ENCODE data around the gene RALBP1.

The RALBP1 gene

GRCh38 chr18:9513971-9514512, 38.7 kb downstream of the RALBP1 start:
- Histone ChIP-seq H3K9ac (no peak overlapping the region), H2AFZ (no peak overlapping the region), H3K36me3 (ENCODE audit: control insufficient read depth, insufficient read depth, low read length) (peaks cover 5% of the 10 kb centered on the region), H3K27ac (no peak overlapping the region), H3K9me3 (ENCODE audit: control insufficient read depth, low read length) (no peaks in the 10 kb centered on the region), H3K79me2 (peaks cover 5% of the 10 kb centered on the region), H3K4me3 (ENCODE audit: low read depth, low read length) (no peak overlapping the region), H3K4me1 (no peaks in the 10 kb centered on the region), H3K27me3 (ENCODE audit: control insufficient read depth, insufficient read depth, low read length) (no peaks in the 10 kb centered on the region), H3K4me2 (ENCODE audit: low read length) (no peak overlapping the region)
- no peak for TF ChIP-seq CTCF (IDR thresholded peaks at IDR 0.05)

GRCh38 chr18:9516437-9517064, 41.2 kb downstream of the RALBP1 start:
- no peak overlapping the region for H3K27ac ChIP-seq

GRCh38 chr18:9517869-9518268, 42.6 kb downstream of the RALBP1 start:
- Histone ChIP-seq H3K9ac (no peak overlapping the region), H3K27ac (no peak overlapping the region)

More at GRCh38 chr18:9516437-9517064, 41.2 kb downstream of the RALBP1 start:
- Histone ChIP-seq H3K36me3 (ENCODE audit: control insufficient read depth, insufficient read depth, low read length) (peaks cover 5% of the 10 kb centered on the region), H3K9ac (no peak overlapping the region), H3K79me2 (peaks cover 4% of the 10 kb centered on the region), H3K27me3 (ENCODE audit: control insufficient read depth, insufficient read depth, low read length) (no peaks in the 10 kb centered on the region), H2AFZ (no peak overlapping the region), H3K4me3 (ENCODE audit: low read depth, low read length) (no peak overlapping the region), H3K4me2 (ENCODE audit: low read length) (no peak overlapping the region), H3K4me1 (no peaks in the 10 kb centered on the region), H3K9me3 (ENCODE audit: control insufficient read depth, low read length) (no peaks in the 10 kb centered on the region)
- TF ChIP-seq CTCF (IDR thresholded peaks at IDR 0.05): peak; percentile 95

GRCh38 chr18:9519399-9519798, 44.1 kb downstream of the RALBP1 start:
- no peak overlapping the region for H3K4me2 ChIP-seq (ENCODE audit: low read length)
- no peaks in the 10 kb centered on the region for H3K4me1 ChIP-seq
- no peak overlapping the region for H3K4me3 ChIP-seq (ENCODE audit: low read depth, low read length)
- no peak overlapping the region for H3K9ac ChIP-seq
- no peaks in the 10 kb centered on the region for H3K9me3 ChIP-seq (ENCODE audit: control insufficient read depth, low read length)
- H3K27me3 ChIP-seq (ENCODE audit: control insufficient read depth, insufficient read depth, low read length): no peaks in the 10 kb centered on the region
- no peak for TF ChIP-seq CTCF (IDR thresholded peaks at IDR 0.05)
- H2AFZ ChIP-seq: no peak overlapping the region
- peaks cover 17% of the 10 kb centered on the region for H3K79me2 ChIP-seq
- no peak overlapping the region for H3K27ac ChIP-seq
- H3K36me3 ChIP-seq (ENCODE audit: control insufficient read depth, insufficient read depth, low read length): peaks cover 5% of the 10 kb centered on the region

More at GRCh38 chr18:9517869-9518268, 42.6 kb downstream of the RALBP1 start:
- Histone ChIP-seq H3K4me2 (ENCODE audit: low read length) (no peak overlapping the region), H3K36me3 (ENCODE audit: control insufficient read depth, insufficient read depth, low read length) (peaks cover 5% of the 10 kb centered on the region), H3K4me1 (no peaks in the 10 kb centered on the region), H3K4me3 (ENCODE audit: low read depth, low read length) (no peak overlapping the region), H2AFZ (no peak overlapping the region), H3K79me2 (peaks cover 17% of the 10 kb centered on the region), H3K27me3 (ENCODE audit: control insufficient read depth, insufficient read depth, low read length) (no peaks in the 10 kb centered on the region), H3K9me3 (ENCODE audit: control insufficient read depth, low read length) (no peaks in the 10 kb centered on the region)
- no peak for TF ChIP-seq CTCF (IDR thresholded peaks at IDR 0.05)

GRCh38 chr18:9520666-9521065, 45.4 kb downstream of the RALBP1 start:
- no peak overlapping the region for H3K27ac ChIP-seq
- H3K4me1 ChIP-seq: no peaks in the 10 kb centered on the region
- H3K4me3 ChIP-seq (ENCODE audit: low read depth, low read length): no peak overlapping the region
- peaks cover 17% of the 10 kb centered on the region for H3K79me2 ChIP-seq
- H2AFZ ChIP-seq: no peak overlapping the region
- no peaks in the 10 kb centered on the region for H3K27me3 ChIP-seq (ENCODE audit: control insufficient read depth, insufficient read depth, low read length)
- peaks cover 5% of the 10 kb centered on the region for H3K36me3 ChIP-seq (ENCODE audit: control insufficient read depth, insufficient read depth, low read length)
- H3K9me3 ChIP-seq (ENCODE audit: control insufficient read depth, low read length): no peaks in the 10 kb centered on the region
- no peak overlapping the region for H3K4me2 ChIP-seq (ENCODE audit: low read length)
- H3K9ac ChIP-seq: no peak overlapping the region
- no peak for TF ChIP-seq CTCF (IDR thresholded peaks at IDR 0.05)

All from parathyroid adenoma (tissue), 2 donors.